Coronary artery (tissue), 2 donors: ENCODE data around the gene CAPN2.

ENCODE experiments used
- DNase-seq: peaks from one replicate; pipeline ENCODE4 v3.0.0-alpha.2; 2017; ENCODE audit warnings: low spot score
- H3K27ac ChIP-seq, 2 donors: fragments of 200-600 bp; sonication (generic); one replicate each; pipeline ENCODE4 v1.5.1; 2016 to 2019
- H3K4me3 ChIP-seq: fragments of 200-600 bp; sonication (generic); 2 replicates; pipeline ENCODE4 v1.5.1; 2016; ENCODE audit warnings: mild to moderate bottlenecking, moderate library complexity
- CTCF ChIP-seq: fragments of 200-600 bp; sonication (generic); IDR thresholded peaks from one replicate; pipeline ENCODE4 v1.5.1; 2019; ENCODE audit warnings: antibody characterized with exemption

Gene CAPN2

GRCh38 chr1:223755992-223756775 is 43.8 kb downstream of the CAPN2 start:
- DNase-seq, result no peak
- Histone ChIP-seq H3K4me3 (no peak overlapping the region), H3K27ac (no peak overlapping the region)
- TF ChIP-seq CTCF, result no peak

GRCh38 chr1:223756806-223757700 is 44.7 kb downstream of the CAPN2 start:
- DNase-seq, result no peak
- H3K27ac ChIP-seq, result no peak overlapping the region
- no peak for TF ChIP-seq CTCF
- no peak overlapping the region for H3K4me3 ChIP-seq

GRCh38 chr1:223758734-223759133 is 46.4 kb downstream of the CAPN2 start:
- DNase-seq, result no peak
- Histone ChIP-seq H3K4me3 (no peak overlapping the region), H3K27ac (no peak overlapping the region)
- no peak for TF ChIP-seq CTCF

- Histone ChIP-seq H3K4me3 (no peak overlapping the region), H3K27ac (no peak overlapping the region)
- no peak for DNase-seq
- no peak for TF ChIP-seq CTCF
Measured at GRCh38 chr1:223759273-223759672, 46.9 kb downstream of the CAPN2 start.

- no peak overlapping the region for H3K27ac ChIP-seq
- no peak for TF ChIP-seq CTCF
- no peak overlapping the region for H3K4me3 ChIP-seq
- no peak for DNase-seq
Measured at GRCh38 chr1:223760833-223761232, 48.5 kb downstream of the CAPN2 start.

- no peak for DNase-seq
- no peak for TF ChIP-seq CTCF
- Histone ChIP-seq H3K4me3 (no peak overlapping the region), H3K27ac (no peak overlapping the region)
Measured at GRCh38 chr1:223761411-223761810, 49.1 kb downstream of the CAPN2 start.
